Middle frontal gyrus (tissue), 1 donor: ENCODE data around the gene PADI1.
"Not testable (repeated sequence)": the region's sequence is repeated elsewhere in the genome, so short reads cannot be mapped to it uniquely, and the experiment has no call there.

ENCODE experiments used
- DNase-seq: peaks from one replicate; pipeline ENCODE4 v3.0.0-alpha.2; 2015; ENCODE audit warnings: low spot score; ENCODE audit errors: extremely low spot score

The PADI1 gene

DNA sequence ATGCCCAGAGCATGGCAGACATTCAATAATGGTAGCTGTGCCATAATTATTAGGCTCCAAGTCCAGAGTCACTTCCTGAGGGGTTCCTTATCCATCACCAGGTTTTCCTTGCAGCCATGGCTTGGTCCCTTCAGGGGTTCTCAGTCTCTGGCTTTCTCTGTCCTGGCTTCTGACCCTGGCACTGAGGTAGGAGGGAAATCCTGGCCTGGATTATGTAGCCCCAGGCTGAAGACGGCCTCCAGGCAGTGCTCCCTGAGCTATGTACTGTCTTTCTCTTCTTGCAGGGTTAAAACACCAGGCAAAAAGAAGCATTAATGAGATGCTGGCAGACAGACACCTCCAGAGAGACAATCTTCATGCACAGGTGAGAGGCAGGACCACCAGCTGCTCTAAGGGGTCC is 34.5 kb downstream of the PADI1 start:
- no peak for DNase-seq

DNA sequence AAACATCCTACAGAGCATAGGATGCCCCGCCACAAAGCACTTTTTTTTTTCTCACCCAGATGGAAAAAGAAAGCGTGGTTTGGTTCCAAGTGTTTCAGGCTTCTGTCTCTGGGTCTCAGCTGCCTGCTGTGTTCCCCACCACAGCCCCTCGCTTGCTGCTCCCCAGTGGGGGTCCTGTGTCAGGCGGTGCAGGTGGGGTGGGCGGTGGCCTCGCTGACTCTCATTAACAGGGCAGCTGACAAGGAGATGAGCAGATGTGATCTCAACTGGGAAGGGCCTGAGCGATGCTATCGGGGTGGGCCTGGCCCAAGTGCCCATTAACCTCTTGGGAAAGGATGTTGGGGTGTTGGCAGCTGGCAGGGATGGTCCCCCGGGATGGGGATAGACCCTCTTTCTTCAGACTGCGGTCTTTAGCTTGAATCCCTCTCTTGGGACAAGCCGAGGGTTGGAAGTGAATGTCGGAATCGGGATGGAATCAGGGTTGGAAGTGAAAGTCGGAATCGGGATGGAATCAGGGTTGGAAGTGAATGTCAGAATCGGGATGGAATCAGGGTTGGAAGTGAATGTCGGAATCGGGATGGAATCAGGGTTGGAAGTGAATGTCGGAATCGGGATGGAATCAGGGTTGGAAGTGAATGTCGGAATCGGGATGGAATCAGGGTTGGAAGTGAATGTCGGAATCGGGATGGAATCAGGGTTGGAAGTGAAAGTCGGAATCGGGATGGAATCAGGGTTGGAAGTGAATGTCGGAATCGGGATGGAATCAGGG is 36.3 kb downstream of the PADI1 start:
- DNase-seq: not testable (repeated sequence)

DNA sequence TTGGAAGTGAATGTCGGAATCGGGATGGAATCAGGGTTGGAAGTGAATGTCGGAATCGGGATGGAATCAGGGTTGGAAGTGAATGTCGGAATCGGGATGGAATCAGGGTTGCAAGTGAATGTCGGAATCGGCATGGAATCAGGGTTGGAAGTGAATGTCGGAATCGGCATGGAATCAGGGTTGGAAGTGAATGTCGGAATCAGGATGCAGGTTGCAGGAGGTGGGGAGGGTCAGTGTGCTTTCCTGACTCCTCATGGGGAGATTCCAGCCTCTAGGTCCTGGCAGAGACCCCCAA is 36.8 kb downstream of the PADI1 start:
- DNase-seq: not testable (repeated sequence)

DNA sequence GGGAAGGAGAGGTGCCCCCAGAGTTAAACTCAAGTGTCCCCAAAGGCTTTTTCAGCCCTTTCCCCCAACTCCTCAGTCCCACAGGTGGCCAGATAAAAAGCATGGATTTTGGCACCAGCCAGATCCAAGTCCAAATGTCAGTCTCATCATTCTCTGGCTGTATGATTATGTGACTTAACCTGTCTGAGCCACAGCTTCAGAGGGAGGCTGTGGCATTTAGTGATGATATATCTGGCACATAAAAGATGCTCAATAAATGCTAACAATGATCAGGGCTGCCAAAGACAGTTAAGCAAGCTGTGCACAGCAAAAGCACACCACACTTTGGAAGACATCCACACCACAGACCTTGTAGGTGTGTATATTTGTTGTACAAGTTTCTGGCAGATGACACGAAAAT is 38.3 kb downstream of the PADI1 start:
- no peak for DNase-seq

DNA sequence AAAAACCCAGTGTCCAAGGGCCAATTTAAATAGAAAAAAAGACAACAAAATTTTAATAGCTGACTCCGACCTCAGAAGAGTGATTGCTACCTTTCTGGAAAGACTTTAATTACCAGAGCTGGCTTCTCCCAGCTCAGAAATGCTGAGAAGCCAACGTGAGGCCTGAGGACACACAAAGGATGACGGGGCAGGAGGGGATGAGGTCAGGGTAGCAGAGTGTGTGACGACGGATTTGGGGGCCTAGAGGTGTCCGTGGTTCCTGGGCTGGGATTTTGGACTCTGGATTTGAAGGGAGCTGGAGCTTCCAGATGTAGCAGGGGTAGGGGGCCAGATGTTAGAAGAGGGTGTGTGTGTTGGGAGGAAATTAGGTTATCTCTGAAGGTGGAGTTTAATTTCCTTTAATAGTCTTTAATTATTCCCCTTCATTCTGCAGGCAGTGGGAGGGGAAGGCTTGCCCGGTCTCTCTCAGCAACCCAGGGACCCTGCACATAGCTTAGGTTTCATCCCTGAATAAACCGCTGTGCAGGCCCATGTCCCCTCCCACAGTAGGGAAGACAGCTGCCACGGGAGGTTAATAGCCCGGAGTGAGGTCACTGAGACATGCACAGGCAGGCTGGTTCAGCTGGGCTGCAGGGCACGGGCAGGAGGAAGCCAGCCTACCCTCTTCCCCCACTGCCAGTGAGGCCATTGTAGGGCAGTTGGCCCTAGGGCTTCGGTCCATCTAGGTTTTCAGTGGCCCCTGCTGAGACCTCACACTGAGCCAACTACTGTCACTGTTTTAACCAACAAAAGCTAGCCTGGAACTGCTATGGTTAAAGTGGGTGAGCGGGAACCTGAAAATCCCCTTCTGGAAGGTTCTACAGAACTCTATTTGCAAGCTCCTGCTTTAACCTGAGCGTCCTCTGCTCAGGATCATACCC is 40.2 kb downstream of the PADI1 start:
- DNase-seq: no peak

DNA sequence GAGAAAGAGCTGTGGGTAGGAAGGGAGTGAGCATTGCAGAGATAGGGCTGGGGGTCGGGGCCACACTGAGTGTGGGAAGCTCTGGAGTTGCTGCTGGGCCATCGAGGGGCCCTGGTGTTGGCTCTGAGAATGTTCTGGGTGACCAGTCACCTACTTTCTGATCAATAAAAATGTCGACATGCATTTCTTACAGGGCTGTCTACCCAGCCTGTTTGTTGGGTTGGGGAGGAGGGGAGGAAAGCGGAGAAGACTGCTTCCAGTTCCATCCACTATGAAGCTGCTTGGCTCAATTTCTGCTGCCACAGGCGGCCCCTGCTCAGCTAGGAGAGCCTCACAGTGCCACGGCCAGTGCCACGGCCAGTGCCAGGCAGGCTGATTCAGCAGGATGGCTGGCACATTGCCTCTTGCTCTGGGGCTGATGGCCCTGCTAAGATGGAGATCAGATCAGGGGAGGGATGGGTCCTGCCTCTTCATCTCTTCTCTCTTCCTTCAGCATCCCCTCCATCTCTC is 40.9 kb downstream of the PADI1 start:
- DNase-seq: no peak

DNA sequence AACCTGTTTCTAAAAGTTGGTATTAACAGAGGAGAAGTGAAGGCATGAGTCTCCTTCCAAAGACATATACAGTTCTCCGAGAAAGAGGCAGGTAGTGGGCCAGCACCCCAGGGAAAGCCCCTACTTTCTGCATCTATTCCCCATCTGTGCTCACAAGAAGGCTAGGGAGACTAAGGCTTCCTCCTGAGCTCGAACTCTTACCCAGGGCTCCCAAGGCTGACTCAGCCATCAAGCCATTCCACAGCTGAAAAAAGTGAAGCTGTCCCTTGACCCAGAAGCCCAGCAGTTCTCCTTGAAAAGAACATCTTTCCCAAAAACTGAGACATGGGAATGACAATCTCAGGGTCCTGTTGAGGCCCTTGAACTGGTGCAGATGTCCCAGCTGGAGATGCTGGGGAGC is 42.0 kb downstream of the PADI1 start:
- DNase-seq: no peak

DNA sequence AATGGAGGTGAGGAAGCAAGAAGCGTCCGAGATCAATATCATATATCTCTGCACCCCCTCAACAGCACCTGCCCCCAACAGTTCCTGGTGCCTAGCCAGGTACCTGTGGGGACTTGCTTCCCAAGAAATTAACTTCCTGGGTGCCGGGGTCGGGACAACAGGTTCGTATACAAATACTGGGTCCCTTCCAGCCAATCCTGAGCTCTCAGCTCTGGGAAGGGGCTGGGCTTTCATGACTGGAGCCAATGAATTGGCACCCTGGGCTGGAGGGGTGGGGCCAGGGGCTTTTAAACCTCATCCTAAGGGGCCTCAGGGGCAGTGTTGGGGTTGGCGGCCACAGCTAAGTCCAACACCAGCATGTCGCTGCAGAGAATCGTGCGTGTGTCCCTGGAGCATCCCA is 43.9 kb downstream of the PADI1 start, which contains the start of gene PADI3:
Gene PADI3 (plus strand): TSS at position 318 of the 400 bp plus-strand sequence. CDS start 40 bp downstream, at position 358.
- DNase-seq: no peak

DNA sequence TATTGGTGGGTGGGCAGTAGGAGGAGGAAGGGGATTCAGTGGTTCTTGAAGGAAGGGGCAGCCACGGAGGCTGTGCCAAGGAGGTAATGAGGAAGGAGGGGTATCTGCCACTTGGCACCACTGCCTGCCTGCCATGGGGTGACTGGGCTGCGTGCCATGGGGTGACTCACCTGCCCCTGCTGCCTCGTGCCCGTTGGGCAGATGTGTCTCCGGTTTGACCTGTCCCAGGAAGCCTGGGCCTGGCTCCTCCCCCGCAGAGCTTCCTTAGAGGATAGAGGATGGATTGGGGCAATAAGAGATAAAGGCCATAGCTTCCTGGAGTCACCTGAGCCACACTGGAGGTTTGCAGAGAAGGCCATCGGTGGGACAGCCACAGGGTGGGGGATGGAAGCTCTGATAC is 45.7 kb downstream of the PADI1 start:
- DNase-seq: no peak

DNA sequence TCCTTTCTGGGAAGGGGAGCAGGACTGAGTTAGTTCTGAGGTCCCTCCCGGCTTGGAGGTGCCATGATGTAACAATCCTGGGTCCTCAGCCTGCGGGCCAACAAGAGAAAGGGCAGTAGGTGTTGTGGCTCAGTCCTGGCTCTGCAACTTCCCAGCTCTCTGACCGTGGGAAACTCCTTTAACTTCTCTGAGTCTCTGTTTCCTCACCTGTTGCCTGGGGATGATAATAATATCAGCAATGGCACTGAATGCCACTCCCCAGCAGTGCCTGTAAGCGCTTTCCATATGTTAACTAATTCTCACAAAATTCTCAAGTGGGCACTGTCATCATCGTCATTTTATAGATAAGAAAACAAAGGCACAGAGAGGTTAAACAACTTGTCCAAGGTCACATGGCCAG is 46.3 kb downstream of the PADI1 start:
- DNase-seq: no peak

DNA sequence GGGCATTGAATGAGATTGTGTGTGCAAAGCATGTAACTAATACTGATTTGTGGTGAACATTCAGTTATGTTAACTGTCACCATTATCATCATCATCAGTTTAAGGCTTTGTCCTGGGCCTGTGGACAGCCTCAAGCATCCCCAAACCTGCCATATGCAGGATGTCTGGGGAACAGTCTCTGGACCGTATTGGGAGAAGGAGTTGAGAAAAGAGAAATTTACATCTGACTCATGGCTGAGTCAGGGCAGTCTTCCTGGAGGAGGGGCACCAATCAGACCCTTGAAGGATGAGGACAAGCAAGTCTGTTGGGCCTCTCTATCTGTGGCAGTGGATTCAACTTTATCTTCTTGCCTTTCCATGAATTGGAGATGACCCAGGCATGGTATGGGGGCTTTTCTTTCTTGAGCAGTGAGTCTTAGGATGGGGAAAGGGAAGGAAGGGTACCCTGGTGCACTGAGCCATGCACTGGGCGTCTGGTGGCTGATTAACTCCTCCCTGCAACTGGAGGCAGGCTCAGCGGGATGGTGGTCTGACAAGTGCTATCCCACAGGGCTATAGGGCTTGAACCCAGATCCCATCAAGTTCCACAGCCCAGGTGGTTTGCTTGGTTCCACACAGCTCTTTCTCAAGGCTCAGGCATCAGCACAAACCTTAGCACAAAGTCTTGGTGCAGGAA is 46.9 kb downstream of the PADI1 start:
- DNase-seq: no peak

DNA sequence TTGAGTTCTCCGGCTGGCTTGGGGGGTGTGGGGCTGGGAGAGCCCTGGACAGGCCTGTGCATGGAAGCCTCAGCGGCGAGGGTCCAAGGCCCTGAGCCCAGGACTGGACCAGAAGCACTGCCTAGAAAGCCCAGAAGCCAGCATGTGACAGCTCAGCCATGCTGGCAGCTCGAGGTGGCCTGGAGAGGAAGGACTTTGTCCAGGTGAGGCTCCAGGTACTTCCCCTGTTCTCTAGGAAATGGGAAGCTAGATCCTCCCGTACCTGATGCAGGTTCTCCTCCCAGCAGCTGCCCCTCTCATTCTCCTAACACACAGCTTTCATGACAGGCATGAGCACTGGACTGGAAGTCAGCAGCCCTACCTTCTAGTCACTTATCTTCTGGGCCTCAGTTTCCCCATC is 50.4 kb downstream of the PADI1 start:
- no peak for DNase-seq

DNA sequence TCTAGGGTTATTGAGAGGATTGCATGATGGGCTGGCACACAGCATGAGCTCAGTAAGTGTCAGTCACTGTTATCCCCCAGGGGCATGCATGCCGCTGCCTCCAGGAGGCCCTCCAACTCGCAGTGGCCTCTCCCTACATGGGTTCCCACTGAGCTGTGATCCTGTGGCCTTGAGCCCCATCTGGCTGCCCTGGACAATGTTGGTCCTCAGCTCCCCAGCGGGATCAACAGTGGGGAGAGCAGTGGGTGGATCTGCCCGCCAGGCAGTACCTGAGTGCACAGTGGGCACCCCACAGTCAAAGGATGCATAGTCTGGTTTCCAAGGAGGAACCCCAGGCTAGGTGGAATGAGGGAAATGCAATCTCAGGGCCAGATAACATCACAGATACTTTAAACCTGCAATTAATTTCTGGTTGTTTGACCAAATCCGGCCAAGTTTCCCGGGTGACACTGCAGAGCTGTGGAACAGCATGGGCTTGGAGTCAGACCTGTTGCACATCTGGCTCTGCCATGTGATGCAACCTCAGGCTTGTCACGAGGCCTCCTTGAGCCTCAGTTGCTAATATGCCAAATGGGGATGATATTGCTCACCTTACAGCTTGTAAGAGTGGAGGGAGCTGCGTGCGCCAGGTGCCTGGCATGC is 53.3 kb downstream of the PADI1 start:
- no peak for DNase-seq

DNA sequence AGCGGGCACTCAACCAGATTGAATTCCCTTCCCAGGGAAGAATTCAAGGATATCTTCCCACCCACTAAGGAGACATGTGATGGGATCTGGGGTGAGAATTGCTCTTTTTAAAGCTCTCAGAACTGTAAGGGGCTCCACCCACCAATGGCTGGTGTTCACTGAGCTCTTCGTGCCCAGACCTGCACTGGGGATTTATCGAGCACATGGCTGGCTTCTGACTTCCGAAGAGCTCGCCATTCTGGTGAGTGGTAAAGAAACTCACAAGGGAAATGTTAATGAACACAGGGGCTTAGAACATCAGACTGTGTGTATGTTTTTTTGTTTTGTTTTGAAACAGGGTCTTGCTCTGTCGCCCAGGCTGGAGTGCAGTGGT is 53.8 kb downstream of the PADI1 start:
- DNase-seq: no peak

DNA sequence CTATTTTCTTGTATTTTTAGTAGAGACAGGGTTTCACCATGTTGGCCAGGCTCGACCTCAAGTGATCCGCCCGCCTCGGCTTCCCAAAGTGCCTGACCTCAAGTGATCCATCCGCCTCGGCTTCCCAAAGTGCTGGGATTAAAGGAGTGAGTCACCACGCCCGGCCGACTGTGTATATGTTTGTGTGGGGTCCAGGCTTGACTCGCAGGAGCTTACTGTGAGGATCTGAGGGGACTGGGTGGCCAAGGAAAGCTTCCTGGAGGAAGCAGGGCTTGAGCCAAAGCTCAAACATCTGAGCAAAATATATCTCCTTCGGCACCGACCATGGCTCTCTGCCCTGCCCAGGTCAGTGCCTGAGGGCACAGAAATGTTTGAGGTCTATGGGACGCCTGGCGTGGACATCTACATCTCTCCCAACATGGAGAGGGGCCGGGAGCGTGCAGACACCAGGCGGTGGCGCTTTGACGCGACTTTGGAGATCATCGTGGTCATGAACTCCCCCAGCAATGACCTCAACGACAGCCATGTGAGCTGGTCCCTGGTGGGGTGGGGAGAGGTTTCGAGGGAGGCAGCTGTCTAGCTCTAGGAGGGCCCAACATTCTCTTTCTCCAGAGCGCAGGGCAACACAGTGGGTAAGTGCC is 54.4 kb downstream of the PADI1 start:
- no peak for DNase-seq

DNA sequence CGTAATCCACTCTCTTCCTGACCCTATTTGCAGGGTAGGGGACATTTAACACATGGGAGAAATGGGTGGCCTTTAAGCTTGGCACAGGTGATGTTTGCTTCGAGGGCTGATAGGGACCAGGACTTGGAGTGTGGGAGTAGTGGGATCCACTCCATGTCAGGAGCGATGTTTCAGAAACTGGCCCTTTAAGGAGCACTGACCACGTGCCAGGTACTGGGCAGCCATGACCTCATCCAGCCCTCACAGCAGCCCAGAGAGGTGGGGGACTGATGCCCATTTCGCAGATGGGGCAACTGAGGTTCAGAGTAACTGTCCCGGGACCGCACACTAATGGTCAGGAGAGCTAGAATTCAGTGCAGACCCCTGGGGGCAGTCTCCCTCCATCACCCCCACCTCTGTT is 55.3 kb downstream of the PADI1 start:
- DNase-seq: no peak

DNA sequence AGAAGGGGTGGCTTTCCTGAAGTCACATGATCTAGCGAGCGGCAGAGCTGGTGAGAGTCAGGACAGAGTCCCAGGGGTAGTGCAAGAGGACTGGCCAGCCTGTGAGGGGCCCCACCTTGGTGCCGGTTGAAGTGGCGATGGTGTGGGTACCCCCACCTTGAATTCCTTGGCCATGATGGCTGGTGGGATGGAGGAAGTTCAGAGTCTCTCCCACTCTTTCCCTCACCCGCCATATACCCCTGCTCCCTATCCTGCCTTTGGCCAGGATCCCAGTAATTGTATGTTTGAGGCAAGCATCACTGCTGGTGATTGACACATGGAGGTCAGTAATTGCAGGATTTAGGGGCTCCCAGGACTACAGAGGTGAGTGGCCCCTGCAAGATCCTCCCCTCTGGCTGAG is 55.8 kb downstream of the PADI1 start:
- no peak for DNase-seq

DNA sequence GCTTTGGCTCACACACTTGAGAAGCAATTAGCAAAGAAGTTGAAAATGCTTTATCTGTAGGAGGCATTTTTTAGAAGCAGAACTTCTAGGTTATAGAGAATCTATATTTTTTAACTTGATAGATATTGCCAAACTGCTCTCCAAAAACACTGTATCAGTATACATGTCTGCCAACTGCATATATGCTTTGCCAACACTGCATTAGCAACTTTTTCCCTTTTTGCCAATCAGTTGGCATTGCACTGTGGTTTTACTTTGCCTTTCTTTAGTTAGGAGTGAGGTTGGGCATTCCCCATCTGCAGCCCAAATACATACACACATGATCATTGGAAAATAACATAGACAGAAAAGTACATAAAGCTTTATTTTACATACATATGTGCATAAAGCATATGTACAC is 59.0 kb downstream of the PADI1 start:
- DNase-seq: no peak

DNA sequence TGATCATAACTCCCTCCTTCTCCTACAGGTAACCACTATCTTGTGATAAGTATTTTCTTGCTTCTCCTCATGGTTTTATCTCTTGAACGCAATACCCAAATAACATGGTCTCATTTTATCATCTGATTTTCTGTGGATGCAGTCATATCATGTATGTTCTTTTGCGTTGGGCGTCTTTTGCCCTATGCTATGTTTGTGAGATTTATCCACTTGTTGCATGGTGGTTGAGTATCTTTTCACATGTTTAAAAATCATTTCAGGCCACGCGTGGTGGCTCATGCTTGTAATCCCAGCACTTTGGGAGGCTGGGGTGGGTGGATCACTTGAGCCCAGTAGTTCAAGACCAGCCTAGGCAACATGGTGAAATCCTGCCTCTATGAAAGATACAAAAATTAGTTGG is 59.5 kb downstream of the PADI1 start:
- DNase-seq: no peak

DNA sequence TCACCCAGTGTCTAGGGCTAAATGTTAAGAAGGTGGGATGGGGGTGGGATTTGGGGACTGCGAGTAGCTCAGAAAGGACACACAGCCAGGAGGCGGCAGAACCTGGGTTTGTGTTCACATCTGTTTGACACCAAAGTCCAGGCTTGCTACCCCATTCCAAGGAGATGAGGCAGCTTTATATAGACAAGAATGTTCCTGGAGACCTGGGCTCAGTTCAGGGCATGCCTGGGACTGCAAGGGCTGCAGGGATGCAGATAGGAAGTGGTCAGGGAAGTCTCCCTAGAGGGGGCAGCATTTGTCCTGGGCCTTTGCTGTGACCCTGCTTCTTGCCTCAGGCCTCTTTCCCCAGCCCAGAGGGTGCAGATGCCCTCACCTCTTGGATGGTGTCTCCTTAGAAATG is 60.2 kb downstream of the PADI1 start:
- DNase-seq: no peak

DNA sequence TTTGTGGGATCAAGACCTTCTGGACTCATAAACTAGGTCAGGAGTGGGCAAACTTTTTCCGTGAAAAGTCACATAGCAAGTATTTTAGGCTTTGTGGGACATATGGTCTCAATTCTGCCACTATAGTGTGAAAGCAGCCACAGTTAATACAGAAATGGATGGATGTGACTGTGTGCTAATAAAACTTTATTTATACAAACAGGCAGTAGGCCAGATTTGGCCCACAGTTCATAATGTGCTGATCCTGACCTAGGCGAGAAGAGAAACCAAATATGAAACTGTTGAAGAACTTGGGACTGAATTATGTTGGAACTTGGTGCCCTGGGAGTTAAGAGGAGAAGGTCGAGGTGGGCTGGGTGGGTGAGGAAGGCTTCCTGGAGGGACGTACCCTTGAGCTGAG is 61.0 kb downstream of the PADI1 start:
- no peak for DNase-seq
